ENCODE data around the gene MAGI1.
A peak's percentile ranks its signal among the peaks of the same experiment; 100 is the strongest.

The MAGI1 gene

GRCh38 chr3:65974509-65974908, 64.2 kb downstream of the MAGI1 start:
- DNase-seq: no peak

- no peak for DNase-seq
Measured at GRCh38 chr3:65972765-65973164, 66.0 kb downstream of the MAGI1 start.

- DNase-seq: no peak
Measured at GRCh38 chr3:65971293-65972252, 67.1 kb downstream of the MAGI1 start.

- no peak for DNase-seq
Measured at GRCh38 chr3:65968996-65969395, 69.7 kb downstream of the MAGI1 start.

GRCh38 chr3:65967451-65967850, 71.3 kb downstream of the MAGI1 start:
- DNase-seq: no peak

- no peak for DNase-seq
Measured at GRCh38 chr3:65964838-65965237, 73.9 kb downstream of the MAGI1 start.

GRCh38 chr3:65963787-65964677, 74.7 kb downstream of the MAGI1 start:
- no peak for DNase-seq

GRCh38 chr3:65961733-65962132, 77.0 kb downstream of the MAGI1 start:
- DNase-seq: no peak

- no peak for DNase-seq
Measured at GRCh38 chr3:65961128-65961527, 77.6 kb downstream of the MAGI1 start.

- no peak for DNase-seq
Measured at GRCh38 chr3:65960087-65960486, 78.6 kb downstream of the MAGI1 start.

- no peak for DNase-seq
Measured at GRCh38 chr3:65958216-65958615, 80.5 kb downstream of the MAGI1 start.

- DNase-seq: no peak
Measured at GRCh38 chr3:65955792-65956477, 82.8 kb downstream of the MAGI1 start.

GRCh38 chr3:65953881-65954733, 84.6 kb downstream of the MAGI1 start:
- DNase-seq: peak in 28 of 56 donors; percentile 0 to 47 (median 10)

GRCh38 chr3:65953301-65953812, 85.4 kb downstream of the MAGI1 start:
- peak in 1 of 56 donors; percentile 1 for DNase-seq

GRCh38 chr3:65952842-65953241, 85.9 kb downstream of the MAGI1 start:
- DNase-seq: no peak

- DNase-seq: no peak
Measured at GRCh38 chr3:65951836-65952505, 86.7 kb downstream of the MAGI1 start.

- no peak for DNase-seq
Measured at GRCh38 chr3:65950340-65951326, 88.1 kb downstream of the MAGI1 start.

GRCh38 chr3:65948841-65949573, 89.7 kb downstream of the MAGI1 start:
- no peak for DNase-seq
